Measurements from ENCODE around the gene ULK4. TPM values are rescaled to one million over a fixed set of nuclear protein-coding genes. Genes with fewer than 3 reads are reported as not detected.
"Not testable (repeated sequence)": the region's sequence is repeated elsewhere in the genome, so short reads cannot be mapped to it uniquely, and the experiment has no call there.

Gene ULK4
- total and polyA plus RNA-seq, 9 donors, result 2.4 to 58.7 (median 7.3) TPM

- Histone ChIP-seq H3K9me3 (no peaks in the 10 kb centered on the region), H3K4me3 (no peak overlapping the region), H3K27me3 (no peaks in the 10 kb centered on the region), H3K36me3 (no peaks in the 10 kb centered on the region), H3K27ac (no peak overlapping the region), H3K4me1 (ENCODE audit: insufficient read depth) (peaks cover 5% of the 10 kb centered on the region)
- 95 to 100% (median 100%) methylated on average over 1 of the region's 1 CpG for WGBS, 3 donors
- DNase-seq, result no peak
- TF ChIP-seq EP300 (IDR thresholded peaks at IDR 0.05) (no peak), CTCF (IDR thresholded peaks at IDR 0.05) (no peak), POLR2A (IDR thresholded peaks at IDR 0.05) (no peak)
- intact Hi-C loops (cut with DNase I), result no loop called here
Measured at GRCh38 chr3:41572092-41572491, 389.8 kb downstream of the ULK4 start.

GRCh38 chr3:41569632-41570305 is 392.1 kb downstream of the ULK4 start:
- no peak overlapping the region for H3K4me3 ChIP-seq
- no peak for DNase-seq
- H3K27me3 ChIP-seq, result no peaks in the 10 kb centered on the region
- WGBS, 3 donors, result 81 to 84% (median 83%) methylated on average over 9 of the region's 9 CpGs
- no peaks in the 10 kb centered on the region for H3K9me3 ChIP-seq
- no peaks in the 10 kb centered on the region for H3K4me1 ChIP-seq (ENCODE audit: insufficient read depth)
- TF ChIP-seq EP300 (IDR thresholded peaks at IDR 0.05), result no peak
- no peak for TF ChIP-seq POLR2A (IDR thresholded peaks at IDR 0.05)
- no peak overlapping the region for H3K27ac ChIP-seq
- intact Hi-C loops (cut with DNase I), result no loop called here
- H3K36me3 ChIP-seq, result no peaks in the 10 kb centered on the region

- H3K9me3 ChIP-seq, result no peaks in the 10 kb centered on the region
- 91 to 97% (median 95%) methylated on average over 3 of the region's 3 CpGs for WGBS, 3 donors
- H3K36me3 ChIP-seq, result no peaks in the 10 kb centered on the region
- no peak overlapping the region for H3K4me3 ChIP-seq
- intact Hi-C loops (cut with DNase I), result no loop called here
- H3K27ac ChIP-seq, result no peak overlapping the region
- no peak for DNase-seq
- TF ChIP-seq EP300 (IDR thresholded peaks at IDR 0.05) (no peak), POLR2A (IDR thresholded peaks at IDR 0.05) (no peak), CTCF (IDR thresholded peaks at IDR 0.05) (no peak)
- H3K27me3 ChIP-seq, result no peaks in the 10 kb centered on the region
- no peaks in the 10 kb centered on the region for H3K4me1 ChIP-seq (ENCODE audit: insufficient read depth)
Measured at GRCh38 chr3:41565948-41566514, 395.9 kb downstream of the ULK4 start.

- Histone ChIP-seq H3K36me3 (no peaks in the 10 kb centered on the region), H3K9me3 (no peaks in the 10 kb centered on the region), H3K4me1 (ENCODE audit: insufficient read depth) (no peaks in the 10 kb centered on the region), H3K27me3 (no peaks in the 10 kb centered on the region), H3K4me3 (no peak overlapping the region), H3K27ac (no peak overlapping the region)
- WGBS, 3 donors, result 96 to 98% (median 98%) methylated on average over 5 of the region's 5 CpGs
- TF ChIP-seq EP300 (IDR thresholded peaks at IDR 0.05), result no peak
- no peak for TF ChIP-seq CTCF (IDR thresholded peaks at IDR 0.05)
- no peak for TF ChIP-seq POLR2A (IDR thresholded peaks at IDR 0.05)
- intact Hi-C loops (cut with DNase I), result no loop called here
- DNase-seq, result no peak
Measured at GRCh38 chr3:41565003-41565402, 396.9 kb downstream of the ULK4 start.

- H3K27ac ChIP-seq; H3K9me3 ChIP-seq; H3K27me3 ChIP-seq; DNase-seq; H3K4me3 ChIP-seq; intact Hi-C loops (cut with DNase I); H3K4me1 ChIP-seq (ENCODE audit: insufficient read depth); H3K36me3 ChIP-seq: not testable (repeated sequence)
- 92 to 97% (median 93%) methylated on average over 5 of the region's 5 CpGs for WGBS, 3 donors
Measured at GRCh38 chr3:41556245-41556644, 405.7 kb downstream of the ULK4 start.

Data from ovary (tissue), 9 donors.